Calu3 (cell line): ENCODE measurements around the gene NUDT14. TPM values are rescaled to one million over a fixed set of nuclear protein-coding genes. Genes with fewer than 3 reads are reported as not detected.

Source experiments
- BruUV-seq: library from RNA; stranded (reverse); fragments of 400-500 nt; replicated peaks from 2 replicates; lab custom pipeline; 2021; lab: Mats Ljungman, UMichigan
- CTCF ChIA-PET: fragments of 300-600 bp; sonication (Branson Sonifier 250); formaldehyde crosslinking; loops from one replicate; lab custom pipeline; 2022; ENCODE audit warnings: antibody characterized with exemption; lab: Charles Lee
- DNase-seq: peaks from one replicate; pipeline ENCODE4 v3.0.0; 2022
- H3K27ac Mint-ChIP-seq: one replicate; pipeline ENCODE4 v1.8.0; 2022; ENCODE audit warnings: mixed read lengths; ENCODE audit not compliant: unreplicated experiment
- H3K27me3 Mint-ChIP-seq: one replicate; pipeline ENCODE4 v1.8.0; 2022; ENCODE audit warnings: mixed read lengths; ENCODE audit not compliant: unreplicated experiment
- H3K36me3 Mint-ChIP-seq: one replicate; pipeline ENCODE4 v1.8.0; 2022; ENCODE audit warnings: mild to moderate bottlenecking, moderate library complexity, mixed read lengths; ENCODE audit not compliant: insufficient read depth, unreplicated experiment
- H3K4me1 Mint-ChIP-seq: one replicate; pipeline ENCODE4 v1.8.0; 2022; ENCODE audit warnings: mild to moderate bottlenecking, low read depth, mixed read lengths; ENCODE audit not compliant: unreplicated experiment
- H3K4me3 Mint-ChIP-seq: one replicate; pipeline ENCODE4 v1.8.0; 2022; ENCODE audit warnings: mild to moderate bottlenecking, low read depth, moderate library complexity, mixed read lengths; ENCODE audit not compliant: unreplicated experiment
- H3K9me3 Mint-ChIP-seq: one replicate; pipeline ENCODE4 v1.8.0; 2022; ENCODE audit warnings: low read depth, mixed read lengths; ENCODE audit not compliant: unreplicated experiment
- intact Hi-C: fragments of 100-400 bp; cut with micrococcal nuclease; formaldehyde crosslinking; loops from one replicate; pipeline ENCODE4 v1.10.0; 2022; ENCODE audit not compliant: unreplicated experiment
- total RNA-seq: library from RNA; stranded (reverse); gene quantifications from 2 replicates; pipeline ENCODE4 v1.2.3, GENCODE V29; 2022
- TF ChIP-seq, protein P1 (sequence below): fragments of 200-600 bp; IDR thresholded peaks from one replicate; pipeline ENCODE4 v1.8.0; 2022; ENCODE audit warnings: antibody characterized with exemption; ENCODE audit not compliant: unreplicated experiment

NUDT14 gene
- total RNA-seq, 1 experiment from 2014 or later: 38.0 TPM

GRCh38 chr14:105192866-105193731 lies 12.0 kb upstream of the NUDT14 start:
- TF ChIP-seq, protein P1, sequence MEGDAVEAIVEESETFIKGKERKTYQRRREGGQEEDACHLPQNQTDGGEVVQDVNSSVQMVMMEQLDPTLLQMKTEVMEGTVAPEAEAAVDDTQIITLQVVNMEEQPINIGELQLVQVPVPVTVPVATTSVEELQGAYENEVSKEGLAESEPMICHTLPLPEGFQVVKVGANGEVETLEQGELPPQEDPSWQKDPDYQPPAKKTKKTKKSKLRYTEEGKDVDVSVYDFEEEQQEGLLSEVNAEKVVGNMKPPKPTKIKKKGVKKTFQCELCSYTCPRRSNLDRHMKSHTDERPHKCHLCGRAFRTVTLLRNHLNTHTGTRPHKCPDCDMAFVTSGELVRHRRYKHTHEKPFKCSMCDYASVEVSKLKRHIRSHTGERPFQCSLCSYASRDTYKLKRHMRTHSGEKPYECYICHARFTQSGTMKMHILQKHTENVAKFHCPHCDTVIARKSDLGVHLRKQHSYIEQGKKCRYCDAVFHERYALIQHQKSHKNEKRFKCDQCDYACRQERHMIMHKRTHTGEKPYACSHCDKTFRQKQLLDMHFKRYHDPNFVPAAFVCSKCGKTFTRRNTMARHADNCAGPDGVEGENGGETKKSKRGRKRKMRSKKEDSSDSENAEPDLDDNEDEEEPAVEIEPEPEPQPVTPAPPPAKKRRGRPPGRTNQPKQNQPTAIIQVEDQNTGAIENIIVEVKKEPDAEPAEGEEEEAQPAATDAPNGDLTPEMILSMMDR: no peak
- Mint-ChIP-seq H3K4me3 (no peak overlapping the region), H3K4me1 (peaks cover 12% of the 10 kb centered on the region), H3K9me3 (peaks cover 2% of the 10 kb centered on the region), H3K27ac (no peak overlapping the region), H3K27me3 (peaks cover 57% of the 10 kb centered on the region), H3K36me3 (peaks cover 4% of the 10 kb centered on the region)
- intact Hi-C loops: no loop called here
- no TSS peak for BruUV-seq
- CTCF ChIA-PET: interaction anchor here (0.7 kb wide), 1 partner anchor 48 kb away, joined by 3 read pairs; no protein-coding TSS in a partner anchor
- no peak for DNase-seq

DNA sequence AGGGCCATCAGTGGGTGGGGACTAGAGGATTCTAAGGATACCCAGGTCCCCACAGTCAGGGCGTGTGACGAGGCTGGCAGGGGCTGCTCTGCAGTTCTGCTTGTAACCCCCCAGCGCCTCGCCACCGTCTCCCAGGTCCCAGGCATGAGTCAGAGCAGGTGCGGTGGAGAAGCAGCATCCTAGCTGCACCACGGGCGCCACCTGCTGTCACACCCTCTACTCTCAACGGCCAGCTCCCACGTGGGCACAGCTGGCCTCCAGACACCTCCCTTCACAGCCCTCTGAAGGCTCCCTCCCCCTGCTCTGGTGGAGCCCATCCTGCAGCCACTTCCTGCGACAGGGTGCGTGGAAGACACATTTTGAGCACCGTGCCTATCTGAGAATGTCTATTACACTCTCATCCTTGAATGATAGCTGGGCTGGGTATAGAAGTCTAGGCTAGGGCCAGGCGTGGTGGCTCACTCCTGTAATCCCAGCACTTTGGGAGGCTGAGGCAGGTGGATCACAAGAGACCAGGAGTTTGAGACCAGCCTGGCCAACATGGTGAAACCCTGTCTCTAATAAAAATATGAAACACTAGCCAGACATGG lies 6.9 kb upstream of the NUDT14 start:
- peaks cover 55% of the 10 kb centered on the region for H3K27me3 Mint-ChIP-seq
- no peaks in the 10 kb centered on the region for H3K4me1 Mint-ChIP-seq
- no TSS peak for BruUV-seq
- no peak overlapping the region for H3K27ac Mint-ChIP-seq
- H3K9me3 Mint-ChIP-seq: peaks cover 2% of the 10 kb centered on the region
- H3K4me3 Mint-ChIP-seq: no peak overlapping the region
- intact Hi-C loops: loop anchor here (5.0 kb wide), 1 partner anchor 96 kb away; no protein-coding TSS in a partner anchor
- peak; percentile 68 for DNase-seq
- CTCF ChIA-PET: interaction anchor here (0.6 to 1.5 kb wide), 2 partner anchors 97 to 254 kb away, joined by 3 to 10 read pairs; no protein-coding TSS in a partner anchor
- peaks cover 15% of the 10 kb centered on the region for H3K36me3 Mint-ChIP-seq
- TF ChIP-seq, protein P1: peak; percentile 35

DNA sequence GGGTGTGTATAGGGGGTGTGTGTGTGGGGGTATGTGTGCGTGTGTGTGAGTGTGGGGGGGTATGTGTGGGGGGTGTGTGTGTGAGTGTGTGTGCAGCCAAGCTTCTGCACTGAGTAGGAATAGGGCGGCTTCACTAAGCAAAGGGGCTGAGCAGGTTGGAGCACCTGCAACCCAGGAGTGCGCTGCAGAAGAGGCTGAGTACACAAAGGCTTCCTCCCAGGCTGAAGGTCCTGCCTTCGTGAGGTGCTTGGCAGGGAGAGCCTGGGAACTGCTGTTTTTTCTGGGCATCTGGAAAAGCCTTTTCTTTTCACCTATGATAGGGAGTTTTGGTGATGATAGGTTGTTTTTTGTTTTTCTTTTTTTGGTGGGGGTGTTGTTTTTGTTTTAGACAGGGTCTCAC lies 6.0 kb upstream of the NUDT14 start:
- TF ChIP-seq, protein P1: no peak
- intact Hi-C loops: loop anchor here (5.0 kb wide), 1 partner anchor 95 kb away; no protein-coding TSS in a partner anchor
- no TSS peak for BruUV-seq
- CTCF ChIA-PET: interaction anchor here (1.5 kb wide), 1 partner anchor 96 kb away, joined by 10 read pairs; no protein-coding TSS in a partner anchor
- Mint-ChIP-seq H3K27ac (no peak overlapping the region), H3K36me3 (peaks cover 15% of the 10 kb centered on the region), H3K4me3 (no peak overlapping the region), H3K9me3 (peaks cover 2% of the 10 kb centered on the region), H3K4me1 (no peaks in the 10 kb centered on the region), H3K27me3 (peaks cover 56% of the 10 kb centered on the region)
- no peak for DNase-seq

GRCh38 chr14:105185973-105186372 lies 4.9 kb upstream of the NUDT14 start:
- Mint-ChIP-seq H3K36me3 (peaks cover 11% of the 10 kb centered on the region), H3K27ac (no peak overlapping the region), H3K9me3 (peaks cover 2% of the 10 kb centered on the region), H3K4me1 (no peaks in the 10 kb centered on the region), H3K27me3 (peaks cover 56% of the 10 kb centered on the region), H3K4me3 (no peak overlapping the region)
- DNase-seq: no peak
- intact Hi-C loops: loop anchor here (5.0 kb wide), 1 partner anchor 94 kb away; no protein-coding TSS in a partner anchor
- TF ChIP-seq, protein P1: no peak
- no TSS peak for BruUV-seq
- CTCF ChIA-PET: no interaction called here
